Retina (tissue), 1 donor: ENCODE results near the gene CHMP1B.
"Not testable (repeated sequence)": the region's sequence is repeated elsewhere in the genome, so short reads cannot be mapped to it uniquely, and the experiment has no call there.

ENCODE experiments used
- DNase-seq: peaks from one replicate; pipeline ENCODE4 v3.0.0-alpha.2; 2016

Gene CHMP1B

GRCh38 chr18:11842562-11842961, 8.7 kb upstream of the CHMP1B start:
- DNase-seq, result no peak

DNA sequence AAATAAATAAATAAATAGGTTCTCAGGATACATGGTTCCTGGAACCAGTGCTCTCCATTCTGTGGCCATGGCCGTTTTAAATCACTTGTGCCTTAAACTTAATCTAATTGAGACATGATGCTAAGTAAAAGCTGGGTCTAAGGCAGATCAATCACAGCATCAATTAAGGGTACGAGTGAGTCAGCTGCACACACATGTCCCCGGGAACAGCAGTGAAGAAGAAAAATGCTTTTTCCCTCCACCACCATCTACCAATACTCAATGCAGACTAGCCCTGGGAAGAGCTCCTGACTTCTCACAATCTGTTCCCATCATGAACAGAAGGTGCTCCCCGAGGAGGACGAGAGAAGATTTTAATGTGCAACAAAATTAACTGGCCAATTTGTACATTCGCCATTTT, 6.8 kb upstream of the CHMP1B start:
- DNase-seq, result no peak

GRCh38 chr18:11845654-11846053, 5.6 kb upstream of the CHMP1B start:
- no peak for DNase-seq

- no peak for DNase-seq
Measured at GRCh38 chr18:11847811-11848210, 3.4 kb upstream of the CHMP1B start.

DNA sequence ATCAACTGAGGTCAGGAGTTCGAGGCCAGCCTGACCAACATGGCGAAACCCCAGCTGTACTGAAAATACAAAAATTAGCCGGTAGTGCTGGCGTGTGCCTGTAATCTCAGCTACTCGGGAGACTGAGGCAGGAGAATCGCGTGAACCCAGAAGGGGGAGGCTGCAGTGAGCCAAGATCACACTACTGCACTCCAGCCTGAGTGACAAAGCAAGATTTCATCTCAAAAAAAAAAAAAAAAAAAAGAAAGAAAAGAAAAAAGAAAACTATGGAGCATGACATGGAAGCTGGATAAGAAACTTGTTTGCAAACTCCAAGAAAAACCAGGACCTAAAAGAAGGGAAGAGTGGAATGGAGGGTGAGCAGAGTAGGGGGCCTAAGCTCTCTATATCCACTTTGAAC, 1.9 kb upstream of the CHMP1B start:
- DNase-seq, result no peak

- DNase-seq, result peak; percentile 78
Measured at GRCh38 chr18:11849841-11850634, 1.2 kb upstream of the CHMP1B start.

DNA sequence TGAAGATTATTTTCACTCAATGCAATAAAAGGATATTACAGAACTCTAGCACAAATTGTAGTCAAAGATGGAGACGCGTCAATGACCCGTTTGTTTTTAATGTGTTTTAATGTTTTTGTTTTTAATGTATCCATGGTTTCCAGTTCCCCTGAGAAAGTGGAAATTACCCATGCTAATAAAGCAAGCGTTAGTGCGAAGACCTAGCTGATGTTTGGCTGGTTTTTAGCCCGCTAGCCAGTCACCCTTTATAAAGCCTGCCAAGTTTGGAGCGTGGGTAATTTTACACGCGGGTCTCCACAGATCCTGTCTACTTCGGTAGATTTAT, 430 bp upstream of the CHMP1B start:
- DNase-seq, result no peak

- DNase-seq, result no peak
Measured at GRCh38 chr18:11851806-11852337, 659 bp downstream of the CHMP1B start.

DNA sequence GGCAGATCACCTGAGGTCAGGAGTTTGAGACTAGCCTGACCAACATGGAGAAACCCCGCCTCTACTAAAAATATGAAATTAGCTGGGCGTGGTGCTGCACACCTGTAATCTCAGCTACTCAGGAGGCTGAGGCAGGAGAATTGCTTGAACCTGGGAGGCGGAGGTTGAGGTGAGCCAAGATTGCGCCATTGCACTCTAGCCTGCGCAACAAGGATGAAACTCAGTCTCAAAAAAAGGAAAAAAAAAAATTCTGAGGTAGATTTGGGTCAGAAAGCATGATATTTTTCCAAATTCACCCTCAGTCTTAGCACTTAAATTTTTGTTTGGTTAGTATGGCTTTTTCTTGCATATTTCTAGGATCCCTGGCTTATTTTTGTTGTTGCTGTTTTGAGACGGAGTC, 3.3 kb downstream of the CHMP1B start:
- not testable (repeated sequence) for DNase-seq

GRCh38 chr18:11857177-11857887, 6.1 kb downstream of the CHMP1B start:
- DNase-seq, result no peak

DNA sequence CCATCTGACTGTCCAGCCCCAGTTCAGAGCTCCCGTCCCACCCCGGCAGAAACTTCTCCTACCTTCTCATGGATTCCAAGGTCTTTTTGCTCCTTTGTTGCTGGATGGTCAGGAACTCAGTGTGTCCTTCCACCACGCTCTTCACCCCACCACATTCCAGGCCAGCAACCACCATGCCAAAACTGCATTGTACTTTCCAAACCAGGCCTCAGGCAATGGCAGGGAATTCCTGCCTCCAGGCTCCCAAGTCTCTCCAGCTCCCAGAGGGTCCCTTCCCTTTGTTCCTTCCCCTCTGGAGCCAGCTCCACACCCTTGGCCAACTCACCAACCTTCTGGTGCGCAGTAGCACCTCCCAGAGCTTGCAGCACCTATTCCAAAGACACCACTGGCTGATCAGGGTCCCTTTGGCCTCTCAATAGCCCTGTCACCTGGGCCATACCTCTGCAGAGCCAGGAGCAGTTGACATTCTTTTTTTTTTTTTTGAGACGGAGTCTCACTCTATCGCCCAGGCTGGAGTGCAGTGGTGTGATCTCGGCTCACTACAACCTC, 8.1 kb downstream of the CHMP1B start:
- no peak for DNase-seq

DNA sequence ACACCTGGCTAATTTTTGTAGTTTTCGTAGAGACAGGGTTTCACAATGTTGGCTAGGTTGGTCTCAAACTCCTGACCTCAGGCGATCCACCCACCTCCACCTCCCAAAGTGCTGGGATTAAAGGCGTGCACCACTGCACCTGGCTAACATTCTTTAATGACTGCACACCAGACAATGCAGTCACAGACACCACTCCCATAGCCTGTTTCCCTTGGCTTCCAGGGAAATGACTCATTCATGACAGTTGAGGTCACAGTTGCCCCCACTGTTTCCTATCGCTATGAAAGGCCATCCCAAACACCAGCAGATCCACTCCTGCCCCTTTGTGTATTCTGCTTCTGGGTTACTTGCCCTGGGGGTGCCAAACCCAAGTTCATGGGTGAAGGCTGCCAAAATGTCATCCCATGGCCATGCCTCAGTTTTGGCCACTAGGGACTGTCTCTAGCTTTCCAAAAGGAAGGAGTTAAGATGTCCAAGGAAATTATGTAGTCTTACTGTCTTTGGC, 8.7 kb downstream of the CHMP1B start:
- no peak for DNase-seq

GRCh38 chr18:11860594-11861450, 9.6 kb downstream of the CHMP1B start:
- DNase-seq, result no peak

DNA sequence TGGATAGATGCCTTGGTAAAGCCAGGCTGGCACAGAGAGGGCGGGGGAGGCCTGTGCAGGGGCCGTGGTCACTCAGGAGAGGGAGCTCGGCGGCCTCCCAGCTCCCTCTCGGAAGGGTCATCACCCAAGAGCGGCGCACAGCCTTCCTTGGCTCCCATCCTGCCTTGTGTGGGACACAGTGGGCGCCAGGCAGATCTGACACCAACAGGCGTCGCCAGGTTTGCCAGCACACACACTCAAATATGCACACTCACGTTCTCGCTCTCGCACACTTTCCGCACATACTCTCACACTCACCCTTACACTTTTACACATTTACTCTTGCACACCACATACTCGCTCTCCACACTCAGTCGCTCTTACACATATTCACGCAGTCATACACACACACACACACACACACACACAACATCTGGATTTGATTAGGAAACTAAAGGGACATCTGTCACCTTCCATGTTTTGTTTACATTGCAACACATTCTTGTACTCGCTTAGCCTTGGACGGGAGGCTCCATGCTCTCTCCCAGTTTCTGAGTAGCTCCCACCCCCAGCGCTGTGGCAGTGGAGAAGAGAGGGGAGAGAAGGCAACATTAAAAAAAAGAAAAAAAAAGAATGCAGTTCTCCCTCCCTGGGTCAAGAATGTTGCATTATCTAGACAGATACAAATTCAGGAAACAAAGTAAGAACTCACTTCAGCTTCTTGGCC, 10.5 kb downstream of the CHMP1B start:
- DNase-seq, result no peak

- DNase-seq, result no peak
Measured at GRCh38 chr18:11862468-11863137, 11.4 kb downstream of the CHMP1B start.

DNA sequence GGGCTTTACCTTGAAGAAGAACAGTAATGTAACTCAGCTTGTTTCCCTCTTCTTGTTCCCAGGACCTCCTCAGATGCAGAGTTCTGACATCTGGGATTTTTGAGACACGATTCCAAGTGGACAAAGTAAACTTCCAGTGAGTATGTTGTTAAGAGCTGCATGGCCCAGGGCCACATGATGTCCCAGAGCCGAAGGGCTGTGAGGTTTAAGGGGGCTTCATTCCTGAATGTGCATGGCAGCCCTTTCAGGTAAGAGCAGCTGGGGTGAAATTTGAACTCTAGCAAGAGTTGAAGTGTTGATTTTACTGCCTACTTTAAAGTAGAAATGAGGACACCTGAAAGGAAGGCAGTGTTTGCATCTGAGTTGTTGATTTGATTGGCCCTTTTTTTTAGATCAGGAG, 13.3 kb downstream of the CHMP1B start:
- no peak for DNase-seq

DNA sequence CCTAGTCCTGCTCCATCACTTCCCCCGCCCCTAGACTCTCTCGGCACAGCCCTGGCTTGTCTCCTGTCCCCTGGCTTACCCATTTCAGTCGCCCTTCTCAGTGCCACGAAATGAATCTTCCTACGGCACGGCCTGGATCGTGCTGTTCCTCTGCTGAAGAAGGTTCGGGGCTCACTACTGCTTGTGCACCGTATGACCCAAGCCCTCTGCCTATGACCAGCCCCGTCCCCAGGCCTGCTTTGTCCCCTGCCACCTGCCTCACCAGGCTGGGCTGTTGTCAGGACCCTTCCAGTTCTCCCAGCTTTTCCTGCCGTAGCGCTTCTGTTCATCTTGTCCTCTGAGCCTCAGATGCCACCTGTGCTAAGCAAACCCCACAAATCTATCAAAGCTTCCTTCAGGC, 13.9 kb downstream of the CHMP1B start:
- no peak for DNase-seq

DNA sequence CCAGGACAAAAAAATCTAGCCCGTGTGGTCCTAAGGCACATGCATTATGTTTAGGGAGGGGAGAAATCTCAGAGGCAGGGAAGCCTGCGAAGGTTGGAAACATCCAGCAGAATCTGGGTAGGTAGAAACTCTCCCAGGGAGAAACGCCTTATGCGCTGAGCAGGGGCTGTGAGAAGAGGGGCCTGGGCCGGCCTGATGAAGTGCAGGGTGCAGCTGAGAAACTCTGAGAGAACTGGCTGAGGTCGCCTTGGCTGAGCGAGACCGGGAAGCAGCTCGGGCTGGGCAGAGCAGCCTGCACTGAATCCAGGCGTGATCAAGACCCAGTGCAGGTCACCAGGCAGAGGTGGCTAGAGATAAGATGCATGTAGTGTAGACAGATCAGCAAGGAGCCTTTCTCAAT, 15.1 kb downstream of the CHMP1B start:
- DNase-seq, result no peak

DNA sequence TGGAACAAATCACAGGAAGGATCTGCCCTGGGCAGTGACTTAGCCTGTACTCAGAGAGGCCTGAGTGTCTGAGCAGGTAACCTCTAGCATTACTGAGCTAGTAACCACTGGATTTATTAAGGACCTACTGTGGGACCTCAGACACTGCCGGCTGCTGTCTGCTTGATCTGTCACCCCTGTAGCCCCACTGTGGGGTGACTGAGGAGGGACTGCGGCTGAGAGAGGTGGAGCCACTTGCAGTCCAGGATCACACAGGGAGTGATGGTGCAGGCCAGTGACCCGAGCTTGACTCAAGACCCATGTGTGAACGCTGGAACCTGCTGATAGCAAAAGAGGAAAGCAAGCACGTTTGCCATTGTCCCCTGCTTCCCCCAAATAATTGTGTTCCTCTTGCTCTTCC, 15.6 kb downstream of the CHMP1B start:
- DNase-seq, result no peak

GRCh38 chr18:11868230-11868629, 17.0 kb downstream of the CHMP1B start:
- no peak for DNase-seq

GRCh38 chr18:11871501-11871900, 20.3 kb downstream of the CHMP1B start:
- DNase-seq, result no peak
